Lower lobe of right lung (tissue), 2 donors: ENCODE measurements around the gene NAA20. TPM values are rescaled to one million over a fixed set of nuclear protein-coding genes. Genes with fewer than 3 reads are reported as not detected.
A peak's percentile ranks its signal among the peaks of the same experiment; 100 is the strongest.
"Not testable (repeated sequence)": the region's sequence is repeated elsewhere in the genome, so short reads cannot be mapped to it uniquely, and the experiment has no call there.

Experiments
- ATAC-seq, 2 donors: fragments of 200-7000 bp; cut with Tn5 transposase; one replicate each; pipeline ENCODE4 v1.9.1; 2020 to 2022; ENCODE audit warnings: mild to moderate bottlenecking in 2 of 2, moderate library complexity in 2 of 2
- DNase-seq: peaks from one replicate; pipeline ENCODE4 v3.0.0-alpha.2; 2020
- H3K27ac ChIP-seq: fragments of 200-600 bp; one replicate; pipeline ENCODE4 v1.8.0; 2022
- H3K27me3 ChIP-seq: fragments of 200-600 bp; one replicate; pipeline ENCODE4 v1.8.0; 2022; ENCODE audit warnings: low read depth
- H3K36me3 ChIP-seq: fragments of 200-600 bp; one replicate; pipeline ENCODE4 v1.8.0; 2022; ENCODE audit warnings: mild to moderate bottlenecking
- H3K4me1 ChIP-seq: fragments of 200-600 bp; one replicate; pipeline ENCODE4 v1.8.0; 2022
- H3K4me3 ChIP-seq: fragments of 200-600 bp; one replicate; pipeline ENCODE4 v1.8.0; 2022; ENCODE audit warnings: mild to moderate bottlenecking
- H3K9me3 ChIP-seq: fragments of 200-600 bp; one replicate; pipeline ENCODE4 v1.8.0; 2022
- CTCF ChIP-seq: fragments of 200-600 bp; IDR thresholded peaks from one replicate; pipeline ENCODE4 v1.8.0; 2022; ENCODE audit warnings: antibody characterized with exemption, mild to moderate bottlenecking
- intact Hi-C: fragments of 100-400 bp; cut with DNase I; formaldehyde crosslinking; loops from one replicate; pipeline ENCODE4 v1.11.0; 2022
- total RNA-seq: library from RNA; stranded (reverse); fragmentation: NEBNext Ultra II Directional; extraction: Animal tissue kit (Norgen Biotek cat#: 25700); gene quantifications from one replicate; pipeline ENCODE4 v1.2.1, GENCODE V29; 2021
- donor health status: DM: no; HTN: yes; CAD: no; lungs with severe emphysema.

NAA20 gene
- total RNA-seq, 1 donor from 2014 or later, result 69.8 TPM

DNA sequence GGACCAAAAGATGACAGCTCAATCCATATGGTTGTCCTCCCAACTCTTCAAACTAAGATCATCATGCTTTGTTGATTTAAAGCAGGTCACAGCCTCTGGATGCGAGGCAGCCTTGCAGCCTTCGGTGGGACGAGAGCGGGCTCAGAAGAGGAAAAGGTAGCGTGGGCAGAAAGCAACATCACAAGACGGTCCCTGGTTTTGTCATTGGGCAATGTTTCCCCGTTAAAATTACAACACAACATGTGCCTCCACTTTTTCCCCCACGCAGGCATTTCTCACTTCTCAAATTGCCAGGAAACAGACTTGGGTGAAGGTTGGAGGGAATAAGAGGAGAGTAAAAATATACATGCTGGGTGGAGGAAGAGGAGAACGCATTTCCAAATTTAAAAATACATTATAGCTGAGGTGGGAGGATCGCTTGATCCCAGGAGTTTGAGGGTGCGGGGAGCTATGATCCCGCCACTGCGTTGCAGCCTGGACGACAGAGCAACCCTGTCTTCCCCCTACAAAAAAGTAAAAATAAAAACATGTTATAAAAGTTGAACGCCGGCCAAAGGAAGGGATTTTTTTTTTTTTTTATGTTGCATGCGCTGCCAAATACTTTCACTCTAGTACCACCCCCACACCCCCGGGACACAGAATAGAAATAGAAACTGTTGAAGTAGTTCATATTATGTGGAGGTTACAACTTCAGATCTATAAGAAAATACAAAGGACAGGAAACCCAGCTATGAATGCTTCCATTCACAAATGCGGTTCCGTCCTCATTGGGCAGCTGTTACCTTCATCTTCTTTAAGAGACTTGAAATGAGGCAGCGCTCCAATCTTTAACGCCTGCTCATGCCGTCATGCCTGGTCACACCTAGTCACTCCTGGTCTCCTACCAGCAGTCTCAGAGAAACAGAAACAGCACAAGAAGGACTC, 13.9 kb upstream of the NAA20 start:
- H3K4me1 ChIP-seq, result peaks cover 51% of the 10 kb centered on the region
- ATAC-seq (peak; percentile 60 to 65), DNase-seq (no peak)
- peaks cover 43% of the 10 kb centered on the region for H3K36me3 ChIP-seq
- TF ChIP-seq CTCF, result no peak
- peak overlapping the region; percentile 61 for H3K27ac ChIP-seq
- intact Hi-C loops, result no loop called here
- peak overlapping the region; percentile 28 for H3K4me3 ChIP-seq
- no peaks in the 10 kb centered on the region for H3K27me3 ChIP-seq
- no peaks in the 10 kb centered on the region for H3K9me3 ChIP-seq

GRCh38 chr20:20003955-20004322, 13.2 kb upstream of the NAA20 start:
- DNase-seq, ATAC-seq, intact Hi-C loops, H3K27me3 ChIP-seq, H3K9me3 ChIP-seq: not testable (repeated sequence)
- Histone ChIP-seq H3K27ac (peak overlapping the region; percentile 61), H3K4me3 (peak overlapping the region; percentile 28), H3K4me1 (peaks cover 45% of the 10 kb centered on the region), H3K36me3 (peaks cover 37% of the 10 kb centered on the region)

DNA sequence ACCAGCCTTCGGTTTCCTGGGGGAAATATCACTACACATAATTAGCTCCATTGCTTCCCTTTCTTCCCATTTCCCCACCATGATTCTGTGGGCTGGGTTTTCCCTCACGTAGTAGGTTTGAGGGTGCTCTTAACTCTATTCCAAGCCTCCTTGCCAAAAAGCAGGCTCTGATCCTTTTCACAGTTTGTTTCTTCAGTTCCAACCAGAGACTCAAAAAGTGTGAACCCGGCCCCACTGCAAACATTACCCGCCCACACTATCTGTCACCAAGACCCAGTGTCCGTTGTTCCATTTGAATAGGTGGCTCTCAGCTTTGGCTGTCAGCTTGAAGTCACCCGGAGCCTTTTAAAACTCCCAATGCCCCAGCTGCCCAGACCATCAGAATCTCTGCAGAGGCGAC, 11.8 kb upstream of the NAA20 start:
- H3K27ac ChIP-seq, result peak overlapping the region; percentile 33
- no peak for TF ChIP-seq CTCF

DNA sequence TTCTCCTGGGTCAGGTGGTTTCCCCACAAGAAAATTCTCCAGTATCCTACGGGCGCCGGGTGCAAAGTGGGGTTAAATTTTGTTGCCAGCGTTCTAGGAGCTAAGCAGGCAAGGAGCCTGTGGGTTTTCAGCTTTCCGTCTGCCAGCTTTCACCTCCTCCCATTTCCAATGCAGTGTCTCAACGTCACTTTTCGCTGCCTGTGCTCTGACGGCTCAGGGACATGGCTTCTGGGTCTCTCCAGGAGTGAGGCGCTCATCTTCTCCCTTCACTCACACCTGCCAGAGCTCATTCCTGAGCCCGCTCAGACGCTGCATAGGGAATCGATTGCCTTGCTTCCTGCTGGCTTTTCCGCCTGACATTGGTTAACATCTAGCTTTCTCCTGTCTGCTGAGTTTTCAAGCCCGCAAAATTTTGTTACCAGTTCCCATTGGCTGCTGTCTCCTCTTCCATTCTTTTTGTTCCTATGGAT, 7.3 kb upstream of the NAA20 start:
- no peaks in the 10 kb centered on the region for H3K27me3 ChIP-seq
- intact Hi-C loops, result no loop called here
- ATAC-seq, result no peak
- no peaks in the 10 kb centered on the region for H3K9me3 ChIP-seq
- H3K4me3 ChIP-seq, result no peak overlapping the region
- no peak for TF ChIP-seq CTCF
- H3K27ac ChIP-seq, result no peak overlapping the region
- no peaks in the 10 kb centered on the region for H3K36me3 ChIP-seq
- H3K4me1 ChIP-seq, result peaks cover 25% of the 10 kb centered on the region
- DNase-seq, result no peak

More for the DNA sequence above, 11.8 kb upstream of the NAA20 start:
- Histone ChIP-seq H3K9me3 (no peaks in the 10 kb centered on the region), H3K4me1 (peaks cover 36% of the 10 kb centered on the region), H3K36me3 (peaks cover 23% of the 10 kb centered on the region), H3K4me3 (no peak overlapping the region), H3K27me3 (no peaks in the 10 kb centered on the region)
- DNase-seq, result no peak
- no peak for ATAC-seq
- intact Hi-C loops, result no loop called here

GRCh38 chr20:20010639-20011500, 6.3 kb upstream of the NAA20 start:
- DNase-seq (no peak), ATAC-seq (no peak)
- peak overlapping the region; percentile 15 for H3K27ac ChIP-seq

More at GRCh38 chr20:20010639-20011500, 6.3 kb upstream of the NAA20 start:
- Histone ChIP-seq H3K27me3 (no peaks in the 10 kb centered on the region), H3K4me3 (no peak overlapping the region), H3K36me3 (no peaks in the 10 kb centered on the region), H3K9me3 (no peaks in the 10 kb centered on the region), H3K4me1 (peaks cover 31% of the 10 kb centered on the region)
- intact Hi-C loops, result no loop called here
- no peak for TF ChIP-seq CTCF
